A549 treated with GW870086 at 1 μM for 4 hours (cell line): ENCODE measurements around the gene U2AF1L4. TPM values are rescaled to one million over a fixed set of nuclear protein-coding genes. Genes with fewer than 3 reads are reported as not detected.

ENCODE experiments used
- total RNA-seq: library from RNA; stranded (reverse); fragments of 200-300 nt; extraction: Qiagen RNA extraction; gene quantifications from 5 replicates; pipeline ENCODE4 v1.2.3, GENCODE V29; 2022; ENCODE audit warnings: low read depth

The U2AF1L4 gene
- total RNA-seq = 25.2 to 29.1 TPM (median 25.8 TPM) in 5 replicates

GRCh38 chr19:35745328-35746086 lies at the start of gene U2AF1L4, which contains the start of gene PSENEN:
U2AF1L4 (minus strand) TSS chr19:35745418; CDS start chr19:35745391, 27 bp downstream.
PSENEN (plus strand) TSS chr19:35745651; CDS start chr19:35745931, 280 bp downstream.

GRCh38 chr19:35775298-35776101 lies 30.3 kb upstream of the U2AF1L4 start, which contains the start of gene ARHGAP33:
ARHGAP33 (plus strand) TSS chr19:35775564; CDS start chr19:35775659, 95 bp downstream.

GRCh38 chr19:35757749-35758608 lies 12.8 kb upstream of the U2AF1L4 start, which contains the start of gene PROSER3:
PROSER3 (plus strand) TSS chr19:35758176; CDS start chr19:35758216, 40 bp downstream.

GRCh38 chr19:35756377-35757230 lies 11.4 kb upstream of the U2AF1L4 start, which contains the start of gene HSPB6:
HSPB6 (minus strand) TSS chr19:35757029; CDS start chr19:35757008, 21 bp downstream.

GRCh38 chr19:35748106-35749020 lies 3.1 kb upstream of the U2AF1L4 start, which contains the start of gene LIN37:
LIN37 (plus strand) TSS chr19:35748576; CDS start chr19:35748725, 149 bp downstream.

GRCh38 chr19:35742121-35742724 lies 3.0 kb downstream of the U2AF1L4 start, which contains the start of gene IGFLR1:
IGFLR1 (minus strand) TSS chr19:35742452; CDS start chr19:35741180, 1,272 bp downstream.

GRCh38 chr19:35717665-35718344 lies 27.4 kb downstream of the U2AF1L4 start, which contains the start of gene KMT2B:
KMT2B (plus strand) TSS chr19:35718003; CDS start chr19:35718019, 16 bp downstream.

GRCh38 chr19:35704218-35704617 lies 41.0 kb downstream of the U2AF1L4 start, which contains the start of gene ZBTB32:
ZBTB32 (plus strand) TSS chr19:35704558; CDS start chr19:35714627, 10,069 bp downstream.

Other genes with a start within 250 kb of the U2AF1L4 start
- gene DMKN, start 231.8 kb downstream of the U2AF1L4 start, total RNA-seq = 34.6 to 40.9 TPM (median 36.9 TPM) in 5 replicates
- 1.8 to 3.7 TPM (median 3.0 TPM) in 5 replicates for gene SBSN, start 217.1 kb downstream of the U2AF1L4 start, total RNA-seq
- gene GAPDHS, start 212.0 kb downstream of the U2AF1L4 start, total RNA-seq = 0.08 to 0.21 TPM (median 0.17 TPM) in 4 of 5 replicates, not detected in the other
- 383 to 426 TPM (median 419 TPM) in 5 replicates for gene TMEM147, start 199.8 kb downstream of the U2AF1L4 start, total RNA-seq
- 0.10 TPM in 1 of 5 replicates, not detected in the others for gene ATP4A, start 181.8 kb downstream of the U2AF1L4 start, total RNA-seq
- not detected in 5 replicates for gene PMIS2, start 159.2 kb downstream of the U2AF1L4 start, total RNA-seq
- 12.2 to 17.4 TPM (median 14.8 TPM) in 5 replicates for gene HAUS5, start 132.7 kb downstream of the U2AF1L4 start, total RNA-seq
- 147 to 204 TPM (median 201 TPM) in 5 replicates for gene RBM42, start 116.4 kb downstream of the U2AF1L4 start, total RNA-seq
- 2.1 to 3.1 TPM (median 2.2 TPM) in 5 replicates for gene ETV2, start 103.7 kb downstream of the U2AF1L4 start, total RNA-seq
- 1,289 to 1,613 TPM (median 1,322 TPM) in 5 replicates for gene COX6B1, start 97.1 kb downstream of the U2AF1L4 start, total RNA-seq
- 0.41 to 1.2 TPM (median 0.91 TPM) in 5 replicates for gene UPK1A, start 78.9 kb downstream of the U2AF1L4 start, total RNA-seq
- gene ZBTB32, start 40.9 kb downstream of the U2AF1L4 start, total RNA-seq = not detected in 5 replicates
- 48.1 to 60.8 TPM (median 55.0 TPM) in 5 replicates for gene KMT2B, start 27.4 kb downstream of the U2AF1L4 start, total RNA-seq
- gene IGFLR1, start 3.0 kb downstream of the U2AF1L4 start, total RNA-seq = 7.6 to 13.3 TPM (median 10.2 TPM) in 5 replicates
- gene PSENEN, start 233 bp upstream of the U2AF1L4 start, total RNA-seq = 260 to 334 TPM (median 276 TPM) in 5 replicates
- 20.0 to 28.4 TPM (median 22.7 TPM) in 5 replicates for gene LIN37, start 3.2 kb upstream of the U2AF1L4 start, total RNA-seq
- 0.18 to 0.38 TPM (median 0.32 TPM) in 4 of 5 replicates, not detected in the other for gene HSPB6, start 11.6 kb upstream of the U2AF1L4 start, total RNA-seq
- 21.3 to 29.7 TPM (median 26.3 TPM) in 5 replicates for gene PROSER3, start 12.8 kb upstream of the U2AF1L4 start, total RNA-seq
- gene ARHGAP33, start 30.1 kb upstream of the U2AF1L4 start, total RNA-seq = 4.1 to 8.6 TPM (median 6.0 TPM) in 5 replicates
- 0.18 to 0.80 TPM (median 0.29 TPM) in 5 replicates for gene PRODH2, start 67.4 kb upstream of the U2AF1L4 start, total RNA-seq
- gene NPHS1, start 107.1 kb upstream of the U2AF1L4 start, total RNA-seq = 0.41 to 0.75 TPM (median 0.59 TPM) in 5 replicates
- 0.46 to 0.74 TPM (median 0.53 TPM) in 5 replicates for gene KIRREL2, start 111.5 kb upstream of the U2AF1L4 start, total RNA-seq
- 65.9 to 95.9 TPM (median 93.4 TPM) in 5 replicates for gene APLP1, start 123.2 kb upstream of the U2AF1L4 start, total RNA-seq
- 4.8 to 7.4 TPM (median 6.3 TPM) in 5 replicates for gene NFKBID, start 155.1 kb upstream of the U2AF1L4 start, total RNA-seq
- 0.28 to 0.45 TPM in 2 of 5 replicates, not detected in the others for gene HCST, start 157.1 kb upstream of the U2AF1L4 start, total RNA-seq
- gene TYROBP, start 162.9 kb upstream of the U2AF1L4 start, total RNA-seq = not detected in 5 replicates
- 13.5 to 23.2 TPM (median 21.2 TPM) in 5 replicates for gene LRFN3, start 191.0 kb upstream of the U2AF1L4 start, total RNA-seq
- 38.3 to 50.7 TPM (median 48.4 TPM) in 5 replicates for gene SDHAF1, start 249.8 kb upstream of the U2AF1L4 start, total RNA-seq